SK-N-SH treated with all-trans-retinoic acid at 6 μM for 48 hours (cell line): ENCODE data around the gene CACNA1A.

Experiments
- CREB5 ChIP-seq: fragments of 250-450 bp; sonication (Bioruptor Pico); IDR thresholded peaks from 2 replicates; pipeline ENCODE4 v1.5.1; 2020; ENCODE audit warnings: low read depth, mild to moderate bottlenecking, moderate library complexity
- CSDC2 ChIP-seq: fragments of 250-450 bp; sonication (Bioruptor Pico); IDR thresholded peaks from 2 replicates; pipeline ENCODE4 v1.5.0; 2020; ENCODE audit warnings: mild to moderate bottlenecking, moderate library complexity
- CSRNP3 ChIP-seq: fragments of 250-450 bp; sonication (Bioruptor Pico); IDR thresholded peaks from 2 replicates; pipeline ENCODE4 v1.5.1; 2021; ENCODE audit warnings: mild to moderate bottlenecking, moderate library complexity
- ESRRG ChIP-seq: fragments of 250-450 bp; sonication (Bioruptor Pico); IDR thresholded peaks from 2 replicates; pipeline ENCODE4 v1.6.1; 2021; ENCODE audit warnings: mild to moderate bottlenecking
- GLIS3 ChIP-seq: fragments of 250-450 bp; sonication (Bioruptor Pico); IDR thresholded peaks from 2 replicates; pipeline ENCODE4 v1.5.0; 2020; ENCODE audit warnings: mild to moderate bottlenecking, moderate library complexity
- OSR1 ChIP-seq: fragments of 250-450 bp; sonication (Bioruptor Pico); IDR thresholded peaks from 2 replicates; pipeline ENCODE4 v1.8.0; 2022; ENCODE audit warnings: moderate library complexity, mild to moderate bottlenecking, inconsistent platforms
- RARB ChIP-seq: fragments of 250-450 bp; sonication (Bioruptor Pico); IDR thresholded peaks from 2 replicates; pipeline ENCODE4 v1.8.0; 2021; ENCODE audit warnings: mild to moderate bottlenecking, moderate library complexity
- SNAI2 ChIP-seq: fragments of 250-450 bp; sonication (Bioruptor Pico); IDR thresholded peaks from 2 replicates; pipeline ENCODE4 v1.5.0; 2020; ENCODE audit warnings: mild to moderate bottlenecking, moderate library complexity
- TCF4 ChIP-seq: fragments of 250-450 bp; sonication (Bioruptor Pico); IDR thresholded peaks from 2 replicates; pipeline ENCODE4 v1.8.0; 2021; ENCODE audit warnings: mild to moderate bottlenecking, moderate library complexity, borderline replicate concordance
- ZC3H10 ChIP-seq: fragments of 250-450 bp; sonication (Bioruptor Pico); IDR thresholded peaks from 2 replicates; pipeline ENCODE4 v1.5.1; 2021; ENCODE audit warnings: mild to moderate bottlenecking, moderate library complexity
- ZFP3 ChIP-seq: fragments of 250-450 bp; sonication (Bioruptor Pico); IDR thresholded peaks from 2 replicates; pipeline ENCODE4 v1.5.0; 2020; ENCODE audit warnings: mild to moderate bottlenecking, moderate library complexity
- ZFP30 ChIP-seq: fragments of 450-650 bp; formaldehyde crosslinking; IDR thresholded peaks from 2 replicates; pipeline ENCODE4 v1.5.0; 2022; ENCODE audit warnings: mild to moderate bottlenecking, moderate library complexity

GRCh38 chr19:13521066-13521465, 14.8 kb upstream of the CACNA1A start:
- TF ChIP-seq CREB5 (CRISPR knock-in tag) (no peak), SNAI2 (CRISPR knock-in tag) (no peak), ZC3H10 (no peak), ZFP30 (CRISPR knock-in tag) (no peak), TCF4 (CRISPR knock-in tag) (no peak), RARB (CRISPR knock-in tag) (no peak), ZFP3 (CRISPR knock-in tag) (no peak), GLIS3 (CRISPR knock-in tag) (no peak), OSR1 (no peak), ESRRG (CRISPR knock-in tag) (no peak), CSDC2 (no peak), CSRNP3 (no peak)
